ENCODE measurements around the gene SETD1A.

DNA sequence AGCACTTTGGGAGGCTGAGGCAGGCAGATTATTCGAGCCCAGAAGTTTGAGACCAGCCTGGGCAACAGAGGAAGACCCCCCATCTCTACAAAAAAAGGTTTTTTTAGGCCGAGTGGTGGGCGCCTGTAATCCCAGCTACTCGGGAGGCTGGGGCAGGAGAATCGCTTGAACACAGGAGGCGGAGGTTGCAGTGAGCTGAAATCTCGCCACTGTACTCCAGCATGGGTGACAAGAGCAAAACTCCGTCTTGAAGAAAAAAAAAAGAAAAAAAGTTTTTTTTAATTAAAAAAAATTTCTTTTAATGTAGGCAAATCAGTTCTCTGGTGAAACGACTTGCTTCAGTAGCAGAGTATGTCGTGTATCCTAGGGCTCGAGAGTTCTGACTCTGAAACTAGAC lies 38.4 kb downstream of the SETD1A start:
- no peak for TF ChIP-seq RBM39 (optimal IDR thresholded peaks at IDR 0.05; ENCODE audit: low read depth, low read length)
- TF ChIP-seq NCOA2 (IDR thresholded peaks at IDR 0.05; ENCODE audit: partially characterized antibody in 2 of 2), result no peak
- no peak for TF ChIP-seq GABPA (tag; conservative IDR thresholded peaks at IDR 0.05; ENCODE audit: low read depth)
